HepG2 (cell line): ENCODE data around the gene ATP7A. TPM values are rescaled to one million over a fixed set of nuclear protein-coding genes. Genes with fewer than 3 reads are reported as not detected.

Experiments
- ATF1 ChIP-seq: IDR thresholded peaks from 2 replicates; pipeline ENCODE4 v1.6.1; 2016; ENCODE audit warnings: mild to moderate bottlenecking, control low read depth
- CENPX ChIP-seq: sonication (generic); formaldehyde crosslinking; IDR thresholded peaks from 2 replicates; pipeline ENCODE4 v1.9.0; 2021; ENCODE audit warnings: mild to moderate bottlenecking, missing genetic modification reagents, moderate library complexity
- FOXP1 ChIP-seq, 2 experiments: fragments of 450-650 bp in 1 of 2; IDR thresholded peaks; 2 replicates each; pipeline ENCODE4 v1.6.1; 2017 to 2018; ENCODE audit warnings: antibody characterized with exemption in 1 of 2
- HOXA3 ChIP-seq: sonication (generic); formaldehyde crosslinking; IDR thresholded peaks from 2 replicates; pipeline ENCODE4 v1.5.0; 2020; ENCODE audit warnings: missing genetic modification reagents
- JUN ChIP-seq: sonication (generic); formaldehyde crosslinking; IDR thresholded peaks from 2 replicates; pipeline ENCODE4 v1.4.0; 2020; ENCODE audit warnings: mild to moderate bottlenecking, missing genetic modification reagents
- MTF1 ChIP-seq: sonication (generic); formaldehyde crosslinking; IDR thresholded peaks from 2 replicates; pipeline ENCODE4 v1.5.0; 2020; ENCODE audit warnings: missing genetic modification reagents
- NCOA5 ChIP-seq: sonication (generic); formaldehyde crosslinking; IDR thresholded peaks from 2 replicates; pipeline ENCODE4 v1.4.0; 2020; ENCODE audit warnings: missing genetic modification reagents
- NFATC3 ChIP-seq: sonication (generic); formaldehyde crosslinking; IDR thresholded peaks from 2 replicates; pipeline ENCODE4 v1.5.1; 2020; ENCODE audit warnings: mild to moderate bottlenecking, missing genetic modification reagents
- NFYC ChIP-seq: IDR thresholded peaks from 2 replicates; pipeline ENCODE4 v1.6.1; 2016; ENCODE audit warnings: missing genetic modification reagents, missing compliant biosample characterization
- RBAK ChIP-seq: sonication (generic); formaldehyde crosslinking; IDR thresholded peaks from 2 replicates; pipeline ENCODE4 v1.5.1; 2020; ENCODE audit warnings: mild to moderate bottlenecking, missing genetic modification reagents
- SP1 ChIP-seq, 2 experiments: fragments of 450-650 bp in 1 of 2; sonication (generic) in 1 of 2; formaldehyde crosslinking in 1 of 2; IDR thresholded peaks; 2 replicates each; pipeline versions ENCODE4 v1.4.0 to v1.6.1; 2016 to 2020; ENCODE audit warnings: missing genetic modification reagents in 1 of 2
- SRSF1 ChIP-seq: fragments of 200-400 bp; formaldehyde crosslinking; optimal IDR thresholded peaks from 2 replicates; pipeline ENCODE3; 2017; ENCODE audit warnings: mild to moderate bottlenecking, low read depth, low read length, moderate library complexity
- TBL1XR1 ChIP-seq: fragments of 150-350 bp; IDR thresholded peaks from 2 replicates; pipeline ENCODE4 v1.6.1; 2014; ENCODE audit warnings: borderline replicate concordance, low read length; ENCODE audit not compliant: partially characterized antibody
- ZFP37 ChIP-seq: sonication (generic); formaldehyde crosslinking; IDR thresholded peaks from 2 replicates; pipeline ENCODE4 v1.4.0; 2020; ENCODE audit warnings: missing genetic modification reagents, borderline replicate concordance
- ZKSCAN8 ChIP-seq: IDR thresholded peaks from 2 replicates; pipeline ENCODE4 v1.6.1; 2016; ENCODE audit warnings: borderline replicate concordance, missing genetic modification reagents, missing compliant biosample characterization
- ZNF451 ChIP-seq: sonication (generic); formaldehyde crosslinking; IDR thresholded peaks from 2 replicates; pipeline ENCODE4 v1.5.0; 2020; ENCODE audit warnings: mild to moderate bottlenecking, missing genetic modification reagents
- ZNF703 ChIP-seq: sonication (generic); formaldehyde crosslinking; IDR thresholded peaks from 2 replicates; pipeline ENCODE4 v1.5.1; 2020; ENCODE audit warnings: missing genetic modification reagents, mild to moderate bottlenecking, moderate library complexity, borderline replicate concordance
- ZSCAN12 ChIP-seq: sonication (generic); formaldehyde crosslinking; IDR thresholded peaks from 2 replicates; pipeline ENCODE4 v1.9.0; 2021; ENCODE audit warnings: mild to moderate bottlenecking, missing genetic modification reagents
- polyA plus RNA-seq, 8 experiments: library from polyadenylated mRNA; depleted of rRNA in 3 of 8; stranded (reverse) in 7 of 8; unstranded in 1 of 8; fragments of >200 nt; fragmentation: Illumina TruSeq in 4 of 8; extraction: Trizol in 4 of 8; gene quantifications; 2 replicates each; pipeline versions ENCODE4 v1.2.1 to v1.2.3, GENCODE V29; 2011 to 2016; ENCODE audit warnings: low read depth in 4 of 8, missing spikeins in 1 of 8, mixed read lengths in 1 of 8; ENCODE audit not compliant: insufficient read depth in 1 of 8
- total RNA-seq, 5 experiments: library from RNA; depleted of rRNA; stranded (reverse); fragments of >200 nt; fragmentation: Illumina TruSeq; extraction: Trizol; gene quantifications; 2 replicates each; pipeline ENCODE4 v1.2.3, GENCODE V29; 2016; ENCODE audit warnings: low read depth in 1 of 5
- TF ChIP-seq, protein P1 (sequence below): sonication (generic); formaldehyde crosslinking; IDR thresholded peaks from 2 replicates; pipeline ENCODE4 v1.4.0; 2020; ENCODE audit warnings: missing genetic modification reagents
- TF ChIP-seq, protein P2 (sequence below): sonication (generic); formaldehyde crosslinking; IDR thresholded peaks from 2 replicates; pipeline ENCODE4 v1.4.0; 2020; ENCODE audit warnings: missing genetic modification reagents
- TF ChIP-seq, protein P3 (sequence below): sonication (generic); formaldehyde crosslinking; IDR thresholded peaks from 2 replicates; pipeline ENCODE4 v1.8.0; 2023; ENCODE audit warnings: mild to moderate bottlenecking, missing genetic modification reagents
- TF ChIP-seq, protein P4 (sequence below): IDR thresholded peaks from 2 replicates; pipeline ENCODE4 v1.6.1; 2012; ENCODE audit warnings: low read depth, low read length, improper control_type of control experiment
- TF ChIP-seq, protein P5 (sequence below): IDR thresholded peaks from 2 replicates; pipeline ENCODE4 v1.6.1; 2012; ENCODE audit warnings: inconsistent platforms
- TF ChIP-seq, protein P6 (sequence below), 2 experiments: sonication (generic) in 1 of 2; formaldehyde crosslinking in 1 of 2; IDR thresholded peaks; 2 replicates each; pipeline versions ENCODE4 v1.4.0 to v1.6.1; 2018 to 2020; ENCODE audit warnings: missing genetic modification reagents in 2 of 2, borderline replicate concordance in 1 of 2, low read depth in 1 of 2, mild to moderate bottlenecking in 1 of 2, missing biosample characterization in 1 of 2

Gene ATP7A
- total and polyA plus RNA-seq, 2 of the 13 experiments (the other 11 are each of a cell fraction or from before 2014, with no cell fraction given), result 1.7 to 4.7 TPM

DNA sequence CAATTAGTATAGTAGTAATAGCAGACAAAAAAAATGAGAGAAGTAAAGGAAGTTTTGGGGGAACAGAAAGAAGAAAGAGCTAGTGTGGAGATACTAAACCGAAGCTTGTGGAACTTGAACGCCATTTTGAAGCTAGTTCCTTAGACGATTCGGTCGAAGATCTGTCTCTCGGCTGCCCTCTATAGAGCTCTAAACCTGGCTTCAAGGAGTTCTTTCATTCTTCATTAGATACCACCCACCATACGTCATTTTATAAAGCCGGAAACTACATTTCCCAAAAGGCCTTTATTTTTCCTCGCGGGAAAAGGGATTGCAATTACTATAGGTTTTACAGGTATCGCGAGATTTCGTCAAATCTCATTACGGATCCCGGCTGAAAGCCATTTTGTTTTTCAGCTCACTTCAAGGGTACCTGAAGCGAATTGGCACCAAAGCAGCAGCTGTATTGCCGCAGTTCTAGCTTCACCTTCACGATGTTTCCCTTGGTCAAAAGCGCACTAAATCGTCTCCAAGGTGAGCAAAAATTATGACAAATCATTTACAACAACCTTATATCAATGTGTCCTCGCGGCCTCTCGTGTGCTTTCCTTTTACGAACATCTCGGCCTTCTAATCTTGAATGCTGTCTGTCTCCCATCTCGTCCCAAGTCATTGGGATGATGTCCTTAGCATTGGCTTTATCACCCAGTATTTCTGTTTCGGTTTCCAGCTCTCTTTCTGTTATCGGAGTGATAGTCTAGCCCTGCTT is 11.2 kb upstream of the ATP7A start, which contains the start of gene COX7B (continued):
- TF ChIP-seq, protein P1, sequence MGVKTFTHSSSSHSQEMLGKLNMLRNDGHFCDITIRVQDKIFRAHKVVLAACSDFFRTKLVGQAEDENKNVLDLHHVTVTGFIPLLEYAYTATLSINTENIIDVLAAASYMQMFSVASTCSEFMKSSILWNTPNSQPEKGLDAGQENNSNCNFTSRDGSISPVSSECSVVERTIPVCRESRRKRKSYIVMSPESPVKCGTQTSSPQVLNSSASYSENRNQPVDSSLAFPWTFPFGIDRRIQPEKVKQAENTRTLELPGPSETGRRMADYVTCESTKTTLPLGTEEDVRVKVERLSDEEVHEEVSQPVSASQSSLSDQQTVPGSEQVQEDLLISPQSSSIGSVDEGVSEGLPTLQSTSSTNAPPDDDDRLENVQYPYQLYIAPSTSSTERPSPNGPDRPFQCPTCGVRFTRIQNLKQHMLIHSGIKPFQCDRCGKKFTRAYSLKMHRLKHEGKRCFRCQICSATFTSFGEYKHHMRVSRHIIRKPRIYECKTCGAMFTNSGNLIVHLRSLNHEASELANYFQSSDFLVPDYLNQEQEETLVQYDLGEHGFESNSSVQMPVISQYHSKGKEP, result no peak
- peak; percentile 74 for TF ChIP-seq NFYC (CRISPR knock-in tag)
- no peak for TF ChIP-seq ZNF703 (CRISPR knock-in tag)
- TF ChIP-seq, protein P2, sequence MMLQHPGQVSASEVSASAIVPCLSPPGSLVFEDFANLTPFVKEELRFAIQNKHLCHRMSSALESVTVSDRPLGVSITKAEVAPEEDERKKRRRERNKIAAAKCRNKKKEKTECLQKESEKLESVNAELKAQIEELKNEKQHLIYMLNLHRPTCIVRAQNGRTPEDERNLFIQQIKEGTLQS (CRISPR knock-in tag), result no peak
- TF ChIP-seq CENPX (CRISPR knock-in tag), result no peak
- peak; percentile 85 for TF ChIP-seq ATF1 (CRISPR knock-in tag)
- TF ChIP-seq JUN (CRISPR knock-in tag), result no peak
- TF ChIP-seq ZKSCAN8 (CRISPR knock-in tag), result no peak
- TF ChIP-seq SP1 (IDR thresholded peaks at IDR 0.05), result peak; percentile 72; the same call in 1 of the 2 replicates
- no peak for TF ChIP-seq SP1 (CRISPR knock-in tag; IDR thresholded peaks at IDR 0.05)
- no peak for TF ChIP-seq FOXP1 (IDR thresholded peaks at IDR 0.05)
- no peak for TF ChIP-seq FOXP1 (CRISPR knock-in tag; IDR thresholded peaks at IDR 0.05)
- no peak for TF ChIP-seq SRSF1
- TF ChIP-seq ZFP37, result no peak
- TF ChIP-seq, protein P3, sequence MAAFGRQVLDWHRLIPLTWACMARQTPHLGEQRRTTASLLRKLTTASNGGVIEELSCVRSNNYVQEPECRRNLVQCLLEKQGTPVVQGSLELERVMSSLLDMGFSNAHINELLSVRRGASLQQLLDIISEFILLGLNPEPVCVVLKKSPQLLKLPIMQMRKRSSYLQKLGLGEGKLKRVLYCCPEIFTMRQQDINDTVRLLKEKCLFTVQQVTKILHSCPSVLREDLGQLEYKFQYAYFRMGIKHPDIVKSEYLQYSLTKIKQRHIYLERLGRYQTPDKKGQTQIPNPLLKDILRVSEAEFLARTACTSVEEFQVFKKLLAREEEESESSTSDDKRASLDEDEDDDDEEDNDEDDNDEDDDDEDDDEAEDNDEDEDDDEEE (CRISPR knock-in tag), result no peak
- no peak for TF ChIP-seq ZSCAN12 (CRISPR knock-in tag)
- no peak for TF ChIP-seq MTF1 (CRISPR knock-in tag)
- TF ChIP-seq, protein P4, sequence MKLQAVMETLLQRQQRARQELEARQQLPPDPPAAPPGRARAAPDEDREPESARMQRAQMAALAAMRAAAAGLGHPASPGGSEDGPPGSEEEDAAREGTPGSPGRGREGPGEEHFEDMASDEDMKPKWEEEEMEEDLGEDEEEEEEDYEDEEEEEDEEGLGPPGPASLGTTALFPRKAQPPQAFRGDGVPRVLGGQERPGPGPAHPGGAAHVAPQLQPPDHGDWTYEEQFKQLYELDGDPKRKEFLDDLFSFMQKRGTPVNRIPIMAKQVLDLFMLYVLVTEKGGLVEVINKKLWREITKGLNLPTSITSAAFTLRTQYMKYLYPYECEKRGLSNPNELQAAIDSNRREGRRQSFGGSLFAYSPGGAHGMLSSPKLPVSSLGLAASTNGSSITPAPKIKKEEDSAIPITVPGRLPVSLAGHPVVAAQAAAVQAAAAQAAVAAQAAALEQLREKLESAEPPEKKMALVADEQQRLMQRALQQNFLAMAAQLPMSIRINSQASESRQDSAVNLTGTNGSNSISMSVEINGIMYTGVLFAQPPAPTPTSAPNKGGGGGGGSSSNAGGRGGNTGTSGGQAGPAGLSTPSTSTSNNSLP, result peak; percentile 24; the same call in 1 of the 2 replicates
- no peak for TF ChIP-seq TBL1XR1
- no peak for TF ChIP-seq ZNF451
- TF ChIP-seq, protein P5, sequence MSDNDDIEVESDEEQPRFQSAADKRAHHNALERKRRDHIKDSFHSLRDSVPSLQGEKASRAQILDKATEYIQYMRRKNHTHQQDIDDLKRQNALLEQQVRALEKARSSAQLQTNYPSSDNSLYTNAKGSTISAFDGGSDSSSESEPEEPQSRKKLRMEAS, result no peak
- TF ChIP-seq RBAK (CRISPR knock-in tag), result no peak
- TF ChIP-seq NFATC3, result no peak
- TF ChIP-seq HOXA3 (CRISPR knock-in tag), result peak; percentile 60; the same call in 1 of the 2 replicates
- TF ChIP-seq, protein P6, sequence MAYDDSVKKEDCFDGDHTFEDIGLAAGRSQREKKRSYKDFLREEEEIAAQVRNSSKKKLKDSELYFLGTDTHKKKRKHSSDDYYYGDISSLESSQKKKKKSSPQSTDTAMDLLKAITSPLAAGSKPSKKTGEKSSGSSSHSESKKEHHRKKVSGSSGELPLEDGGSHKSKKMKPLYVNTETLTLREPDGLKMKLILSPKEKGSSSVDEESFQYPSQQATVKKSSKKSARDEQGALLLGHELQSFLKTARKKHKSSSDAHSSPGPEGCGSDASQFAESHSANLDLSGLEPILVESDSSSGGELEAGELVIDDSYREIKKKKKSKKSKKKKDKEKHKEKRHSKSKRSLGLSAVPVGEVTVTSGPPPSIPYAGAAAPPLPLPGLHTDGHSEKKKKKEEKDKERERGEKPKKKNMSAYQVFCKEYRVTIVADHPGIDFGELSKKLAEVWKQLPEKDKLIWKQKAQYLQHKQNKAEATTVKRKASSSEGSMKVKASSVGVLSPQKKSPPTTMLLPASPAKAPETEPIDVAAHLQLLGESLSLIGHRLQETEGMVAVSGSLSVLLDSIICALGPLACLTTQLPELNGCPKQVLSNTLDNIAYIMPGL (CRISPR knock-in tag; IDR thresholded peaks at IDR 0.05; ENCODE audit: borderline replicate concordance in 1 of 2, low read depth in 1 of 2), result peak in 1 of 2 experiments; percentile 60; a peak in 1 of 4 replicates
- TF ChIP-seq NCOA5 (CRISPR knock-in tag), result no peak
